Neutrophil (primary cell): ENCODE data around the gene CDC25C.

Source experiments
- H3K27ac ChIP-seq: fragments of 200-600 bp; sonication (generic); 2 replicates; pipeline ENCODE4 v1.5.1; 2016; ENCODE audit warnings: mild to moderate bottlenecking, moderate library complexity
- H3K27me3 ChIP-seq: fragments of 200-600 bp; sonication (generic); 2 replicates; pipeline ENCODE4 v1.6.0; 2016; ENCODE audit warnings: mild to moderate bottlenecking
- H3K36me3 ChIP-seq: fragments of 200-600 bp; sonication (generic); 2 replicates; pipeline ENCODE4 v1.5.1; 2017
- H3K4me1 ChIP-seq, 2 experiments: fragments of 200-600 bp in 1 of 2; sonication (generic) in 1 of 2; 1 replicate in 1 of 2; 2 replicates in 1 of 2; pipeline versions ENCODE4 v1.5.1 to v1.6.1; 2013 to 2016; ENCODE audit warnings: low read depth in 1 of 2, low read length in 1 of 2, mild to moderate bottlenecking in 1 of 2, moderate library complexity in 1 of 2; ENCODE audit not compliant: control insufficient read depth in 1 of 2, insufficient read depth in 1 of 2
- H3K4me3 ChIP-seq, 2 experiments: fragments of 200-600 bp in 1 of 2; sonication (generic) in 1 of 2; 1 replicate in 1 of 2; 2 replicates in 1 of 2; pipeline ENCODE4 v1.5.1; 2013 to 2016; ENCODE audit warnings: low read depth in 1 of 2, low read length in 1 of 2, mild to moderate bottlenecking in 1 of 2, moderate library complexity in 1 of 2
- H3K9me3 ChIP-seq: fragments of 200-600 bp; sonication (generic); 2 replicates; pipeline ENCODE4 v1.5.1; 2016
- CTCF ChIP-seq: fragments of 200-600 bp; sonication (generic); IDR thresholded peaks from 2 replicates; pipeline ENCODE4 v1.5.1; 2016; ENCODE audit warnings: antibody characterized with exemption

Gene CDC25C

GRCh38 chr5:138369706-138370105 is 38.1 kb upstream of the CDC25C start:
- no peak for TF ChIP-seq CTCF
- Histone ChIP-seq H3K9me3 (no peaks in the 10 kb centered on the region), H3K27ac (peak overlapping the region; percentile 90), H3K27me3 (no peaks in the 10 kb centered on the region), H3K4me3 (peak overlapping the region; percentile 47 to 50), H3K4me1 (peaks cover 63 to 68% of the 10 kb centered on the region in 2 experiments), H3K36me3 (peaks cover 22% of the 10 kb centered on the region)

GRCh38 chr5:138369261-138369660 is 37.7 kb upstream of the CDC25C start:
- TF ChIP-seq CTCF: no peak
- no peaks in the 10 kb centered on the region for H3K27me3 ChIP-seq
- peaks cover 17% of the 10 kb centered on the region for H3K36me3 ChIP-seq
- H3K27ac ChIP-seq: peak overlapping the region; percentile 90
- H3K4me3 ChIP-seq: peak overlapping the region; percentile 47 to 50
- H3K4me1 ChIP-seq: peaks cover 63 to 68% of the 10 kb centered on the region in 2 experiments
- H3K9me3 ChIP-seq: no peaks in the 10 kb centered on the region

- H3K4me1 ChIP-seq: peaks cover 54 to 62% of the 10 kb centered on the region in 2 experiments
- H3K27me3 ChIP-seq: no peaks in the 10 kb centered on the region
- TF ChIP-seq CTCF: no peak
- H3K36me3 ChIP-seq: no peaks in the 10 kb centered on the region
- no peaks in the 10 kb centered on the region for H3K9me3 ChIP-seq
- peak overlapping the region; percentile 90 for H3K27ac ChIP-seq
- H3K4me3 ChIP-seq: no peak overlapping the region
Measured at GRCh38 chr5:138366632-138367382, 35.2 kb upstream of the CDC25C start.

GRCh38 chr5:138364576-138364975 is 33.0 kb upstream of the CDC25C start:
- TF ChIP-seq CTCF: no peak
- H3K4me3 ChIP-seq: no peak overlapping the region

GRCh38 chr5:138360941-138361452 is 29.4 kb upstream of the CDC25C start:
- Histone ChIP-seq H3K27ac (peak overlapping the region; percentile 59), H3K9me3 (no peaks in the 10 kb centered on the region), H3K4me1 (peaks cover 11 to 14% of the 10 kb centered on the region in 2 experiments), H3K4me3 (no peak overlapping the region), H3K27me3 (no peaks in the 10 kb centered on the region), H3K36me3 (no peaks in the 10 kb centered on the region)
- TF ChIP-seq CTCF: no peak

More at GRCh38 chr5:138364576-138364975, 33.0 kb upstream of the CDC25C start:
- Histone ChIP-seq H3K9me3 (no peaks in the 10 kb centered on the region), H3K36me3 (no peaks in the 10 kb centered on the region), H3K27me3 (no peaks in the 10 kb centered on the region), H3K4me1 (peaks cover 39 to 47% of the 10 kb centered on the region in 2 experiments), H3K27ac (no peak overlapping the region)
